Panc1 (cell line): Measurements from ENCODE around the gene GABRA6.

Experiments used
- CTCF ChIP-seq: fragments of 450-650 bp; IDR thresholded peaks from 2 replicates; pipeline ENCODE4 v1.5.1; 2017; ENCODE audit warnings: mild to moderate bottlenecking
- POLR2AphosphoS5 ChIP-seq: IDR thresholded peaks from 2 replicates; pipeline ENCODE4 v1.6.1; 2012; ENCODE audit warnings: mild to moderate bottlenecking, low read depth, low read length, moderate library complexity
- REST ChIP-seq, 2 experiments: IDR thresholded peaks; 2 replicates each; pipeline ENCODE4 v1.6.1; 2011 to 2012; ENCODE audit warnings: low read depth in 2 of 2, control low read depth in 1 of 2, low read length in 1 of 2, mild to moderate bottlenecking in 1 of 2, moderate library complexity in 1 of 2; ENCODE audit not compliant: insufficient read depth in 1 of 2
- TCF7L2 ChIP-seq: IDR thresholded peaks from 2 replicates; pipeline ENCODE4 v1.6.1; 2011; ENCODE audit warnings: mild to moderate bottlenecking, low read depth, low read length, inconsistent platforms

- TF ChIP-seq CTCF: no peak
- no peak for TF ChIP-seq POLR2AphosphoS5
- TF ChIP-seq REST (IDR thresholded peaks at IDR 0.05; ENCODE audit: insufficient read depth in 1 of 2, low read depth in 2 of 2, low read length in 1 of 2): no peak
- no peak for TF ChIP-seq TCF7L2
Measured at GRCh38 chr5:161637591-161637990, 47.9 kb upstream of the GABRA6 start.
